ENCODE data around the gene OGFRL1.

The OGFRL1 gene

GRCh38 chr6:71347119-71347518, 58.5 kb downstream of the OGFRL1 start:
- Histone ChIP-seq H3K9me3 (ENCODE audit: insufficient read depth, low read depth, low read length) (no peaks in the 10 kb centered on the region), H3K36me3 (ENCODE audit: control insufficient read depth in 1 of 2, insufficient read depth in 2 of 2, low read length in 2 of 2) (peaks cover 2% of the 10 kb centered on the region in 2 experiments), H2BK120ac (ENCODE audit: insufficient read depth, low read length, poor library complexity) (no peak overlapping the region), H3K79me2 (ENCODE audit: control insufficient read depth, insufficient read depth, low read length, poor library complexity) (no peaks in the 10 kb centered on the region), H4K8ac (ENCODE audit: low read depth, low read length) (no peak overlapping the region), H2AK5ac (ENCODE audit: low read length) (no peak overlapping the region), H3K79me1 (ENCODE audit: low read length) (no peaks in the 10 kb centered on the region), H2AFZ (ENCODE audit: insufficient read depth, low read length, poor library complexity) (no peak overlapping the region), H3K4me2 (ENCODE audit: low read length) (no peak overlapping the region), H3K23ac (ENCODE audit: low read length) (no peak overlapping the region), H4K91ac (ENCODE audit: low read depth, low read length) (no peak overlapping the region), H4K12ac (ENCODE audit: low read depth, low read length) (no peak overlapping the region), H3K27me3 (ENCODE audit: insufficient read depth, low read length) (no peaks in the 10 kb centered on the region), H3K18ac (ENCODE audit: low read length) (no peak overlapping the region), H3K4ac (ENCODE audit: low read depth, low read length) (no peak overlapping the region), H3K27ac (ENCODE audit: low read depth, low read length) (no peak overlapping the region), H3K9ac (ENCODE audit: low read length) (no peak overlapping the region), H3K4me1 (ENCODE audit: control insufficient read depth in 1 of 2, insufficient read depth in 2 of 2, low read length in 2 of 2) (no peaks in the 10 kb centered on the region), H2BK5ac (ENCODE audit: low read depth, low read length, poor library complexity) (no peak overlapping the region), H2BK12ac (ENCODE audit: low read length) (no peak overlapping the region), H3K14ac (ENCODE audit: low read length) (no peak overlapping the region), H3K4me3 (ENCODE audit: low read depth, low read length) (no peak overlapping the region)
- DNase-seq: no peak
- no CpG with 5 or more reads among the region's 5 CpGs for WGBS (ENCODE audit: extremely low coverage, insufficient coverage, insufficient read length)

- H3K79me2 ChIP-seq (ENCODE audit: control insufficient read depth, insufficient read depth, low read length, poor library complexity): no peaks in the 10 kb centered on the region
Observed at GRCh38 chr6:71349395-71349794, 60.8 kb downstream of the OGFRL1 start.

GRCh38 chr6:71349976-71350615, 61.5 kb downstream of the OGFRL1 start:
- Histone ChIP-seq H3K4ac (ENCODE audit: low read depth, low read length) (no peak overlapping the region), H3K14ac (ENCODE audit: low read length) (no peak overlapping the region), H3K4me3 (ENCODE audit: low read depth, low read length) (no peak overlapping the region), H3K9ac (ENCODE audit: low read length) (no peak overlapping the region), H3K9me3 (ENCODE audit: insufficient read depth, low read depth, low read length) (no peaks in the 10 kb centered on the region), H4K91ac (ENCODE audit: low read depth, low read length) (no peak overlapping the region), H2BK120ac (ENCODE audit: insufficient read depth, low read length, poor library complexity) (no peak overlapping the region), H3K27ac (ENCODE audit: low read depth, low read length) (no peak overlapping the region), H2BK12ac (ENCODE audit: low read length) (no peak overlapping the region), H3K4me2 (ENCODE audit: low read length) (no peak overlapping the region), H4K12ac (ENCODE audit: low read depth, low read length) (no peak overlapping the region), H2BK5ac (ENCODE audit: low read depth, low read length, poor library complexity) (no peak overlapping the region), H3K23ac (ENCODE audit: low read length) (no peak overlapping the region), H4K8ac (ENCODE audit: low read depth, low read length) (no peak overlapping the region), H3K27me3 (ENCODE audit: insufficient read depth, low read length) (no peaks in the 10 kb centered on the region), H2AK5ac (ENCODE audit: low read length) (no peak overlapping the region), H3K79me1 (ENCODE audit: low read length) (no peaks in the 10 kb centered on the region), H3K4me1 (ENCODE audit: control insufficient read depth in 1 of 2, insufficient read depth in 2 of 2, low read length in 2 of 2) (no peaks in the 10 kb centered on the region), H3K36me3 (ENCODE audit: control insufficient read depth in 1 of 2, insufficient read depth in 2 of 2, low read length in 2 of 2) (peaks cover 0 to 2% of the 10 kb centered on the region in 2 experiments), H3K79me2 (ENCODE audit: control insufficient read depth, insufficient read depth, low read length, poor library complexity) (no peaks in the 10 kb centered on the region), H2AFZ (ENCODE audit: insufficient read depth, low read length, poor library complexity) (no peak overlapping the region), H3K18ac (ENCODE audit: low read length) (no peak overlapping the region)
- no peak for DNase-seq
- WGBS (ENCODE audit: extremely low coverage, insufficient coverage, insufficient read length): no CpG with 5 or more reads among the region's 5 CpGs

More at GRCh38 chr6:71349395-71349794, 60.8 kb downstream of the OGFRL1 start:
- Histone ChIP-seq H3K23ac (ENCODE audit: low read length) (no peak overlapping the region), H4K12ac (ENCODE audit: low read depth, low read length) (no peak overlapping the region), H2BK5ac (ENCODE audit: low read depth, low read length, poor library complexity) (no peak overlapping the region), H3K79me1 (ENCODE audit: low read length) (no peaks in the 10 kb centered on the region), H4K8ac (ENCODE audit: low read depth, low read length) (no peak overlapping the region), H4K91ac (ENCODE audit: low read depth, low read length) (no peak overlapping the region), H3K14ac (ENCODE audit: low read length) (no peak overlapping the region), H3K36me3 (ENCODE audit: control insufficient read depth in 1 of 2, insufficient read depth in 2 of 2, low read length in 2 of 2) (peaks cover 0 to 2% of the 10 kb centered on the region in 2 experiments), H2AFZ (ENCODE audit: insufficient read depth, low read length, poor library complexity) (no peak overlapping the region), H3K4me1 (ENCODE audit: control insufficient read depth in 1 of 2, insufficient read depth in 2 of 2, low read length in 2 of 2) (no peaks in the 10 kb centered on the region), H2AK5ac (ENCODE audit: low read length) (no peak overlapping the region), H2BK12ac (ENCODE audit: low read length) (no peak overlapping the region), H3K4me3 (ENCODE audit: low read depth, low read length) (no peak overlapping the region), H3K27me3 (ENCODE audit: insufficient read depth, low read length) (no peaks in the 10 kb centered on the region), H3K18ac (ENCODE audit: low read length) (no peak overlapping the region), H3K27ac (ENCODE audit: low read depth, low read length) (no peak overlapping the region), H2BK120ac (ENCODE audit: insufficient read depth, low read length, poor library complexity) (no peak overlapping the region), H3K4me2 (ENCODE audit: low read length) (no peak overlapping the region), H3K4ac (ENCODE audit: low read depth, low read length) (no peak overlapping the region), H3K9me3 (ENCODE audit: insufficient read depth, low read depth, low read length) (no peaks in the 10 kb centered on the region), H3K9ac (ENCODE audit: low read length) (no peak overlapping the region)
- DNase-seq: peak in 1 of 2 donors; percentile 68
- WGBS (ENCODE audit: extremely low coverage, insufficient coverage, insufficient read length): no CpG with 5 or more reads among the region's 3 CpGs

- H3K9me3 ChIP-seq (ENCODE audit: insufficient read depth, low read depth, low read length): no peaks in the 10 kb centered on the region
- H3K36me3 ChIP-seq (ENCODE audit: control insufficient read depth in 1 of 2, insufficient read depth in 2 of 2, low read length in 2 of 2): no peaks in the 10 kb centered on the region
- no peak overlapping the region for H3K4ac ChIP-seq (ENCODE audit: low read depth, low read length)
Observed at GRCh38 chr6:71351190-71351589, 62.6 kb downstream of the OGFRL1 start.

More at GRCh38 chr6:71351190-71351589, 62.6 kb downstream of the OGFRL1 start:
- no peak overlapping the region for H3K4me2 ChIP-seq (ENCODE audit: low read length)
- no peak overlapping the region for H3K18ac ChIP-seq (ENCODE audit: low read length)
- H2AFZ ChIP-seq (ENCODE audit: insufficient read depth, low read length, poor library complexity): no peak overlapping the region
- H3K79me2 ChIP-seq (ENCODE audit: control insufficient read depth, insufficient read depth, low read length, poor library complexity): no peaks in the 10 kb centered on the region
- no peak overlapping the region for H2BK5ac ChIP-seq (ENCODE audit: low read depth, low read length, poor library complexity)
- H3K27ac ChIP-seq (ENCODE audit: low read depth, low read length): no peak overlapping the region
- H3K14ac ChIP-seq (ENCODE audit: low read length): no peak overlapping the region
- no peak overlapping the region for H2AK5ac ChIP-seq (ENCODE audit: low read length)
- DNase-seq: no peak
- H3K79me1 ChIP-seq (ENCODE audit: low read length): no peaks in the 10 kb centered on the region
- no peak overlapping the region for H3K4me3 ChIP-seq (ENCODE audit: low read depth, low read length)
- H4K91ac ChIP-seq (ENCODE audit: low read depth, low read length): no peak overlapping the region
- H2BK12ac ChIP-seq (ENCODE audit: low read length): no peak overlapping the region
- no peak overlapping the region for H3K9ac ChIP-seq (ENCODE audit: low read length)
- no peak overlapping the region for H4K12ac ChIP-seq (ENCODE audit: low read depth, low read length)
- no peaks in the 10 kb centered on the region for H3K27me3 ChIP-seq (ENCODE audit: insufficient read depth, low read length)
- H4K8ac ChIP-seq (ENCODE audit: low read depth, low read length): no peak overlapping the region
- no peak overlapping the region for H2BK120ac ChIP-seq (ENCODE audit: insufficient read depth, low read length, poor library complexity)
- no peak overlapping the region for H3K23ac ChIP-seq (ENCODE audit: low read length)
- no peaks in the 10 kb centered on the region for H3K4me1 ChIP-seq (ENCODE audit: control insufficient read depth in 1 of 2, insufficient read depth in 2 of 2, low read length in 2 of 2)

Data from trophoblast cell (in vitro differentiated cells and primary cell).